ENCODE measurements around the gene ST6GALNAC2.

DNA sequence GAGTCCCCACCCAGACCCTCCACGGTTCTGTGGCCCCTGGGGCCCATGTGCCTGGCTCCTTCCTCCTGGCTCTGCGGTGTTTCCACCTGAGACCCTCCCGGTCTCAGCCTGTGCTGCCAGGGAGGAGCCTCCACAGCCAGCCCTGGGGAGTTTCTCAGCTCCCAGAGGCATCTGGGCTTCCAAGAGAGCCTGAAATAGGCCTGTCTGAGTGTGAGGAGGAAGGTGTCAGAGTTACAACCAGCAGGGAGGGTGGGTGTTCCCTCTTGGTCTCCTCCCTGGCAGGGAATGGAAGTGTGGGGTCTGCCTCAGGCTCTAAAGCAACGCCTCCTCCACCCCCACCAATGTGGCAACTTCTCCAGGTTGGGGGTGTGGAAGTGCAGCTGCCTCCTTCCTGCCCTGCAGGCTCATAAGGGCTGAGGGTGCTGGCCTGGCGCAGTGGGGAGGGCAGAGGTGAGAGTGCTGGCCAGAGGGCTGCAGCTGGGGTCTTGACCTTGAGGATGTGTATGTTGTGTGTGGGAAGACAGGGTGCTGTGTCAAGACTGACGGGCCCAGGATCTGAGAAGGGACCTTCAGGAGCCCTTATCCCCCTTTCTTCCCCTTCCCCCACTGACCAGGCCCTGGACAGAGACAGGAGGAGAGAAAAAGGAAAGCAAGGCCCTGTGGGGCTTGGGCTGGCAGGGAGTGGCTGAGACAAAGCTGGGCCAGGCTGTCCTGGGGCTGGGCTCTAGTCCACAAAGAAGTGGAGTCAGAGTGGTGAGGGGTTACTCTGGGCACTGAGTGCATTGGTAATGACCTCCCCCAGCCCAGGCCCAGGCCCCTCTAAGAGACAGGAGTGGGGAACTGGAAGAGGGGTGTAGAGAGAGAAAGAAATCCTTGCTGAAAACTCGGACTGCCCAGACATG is 50.6 kb downstream of the ST6GALNAC2 start:
- TF ChIP-seq, protein P1, sequence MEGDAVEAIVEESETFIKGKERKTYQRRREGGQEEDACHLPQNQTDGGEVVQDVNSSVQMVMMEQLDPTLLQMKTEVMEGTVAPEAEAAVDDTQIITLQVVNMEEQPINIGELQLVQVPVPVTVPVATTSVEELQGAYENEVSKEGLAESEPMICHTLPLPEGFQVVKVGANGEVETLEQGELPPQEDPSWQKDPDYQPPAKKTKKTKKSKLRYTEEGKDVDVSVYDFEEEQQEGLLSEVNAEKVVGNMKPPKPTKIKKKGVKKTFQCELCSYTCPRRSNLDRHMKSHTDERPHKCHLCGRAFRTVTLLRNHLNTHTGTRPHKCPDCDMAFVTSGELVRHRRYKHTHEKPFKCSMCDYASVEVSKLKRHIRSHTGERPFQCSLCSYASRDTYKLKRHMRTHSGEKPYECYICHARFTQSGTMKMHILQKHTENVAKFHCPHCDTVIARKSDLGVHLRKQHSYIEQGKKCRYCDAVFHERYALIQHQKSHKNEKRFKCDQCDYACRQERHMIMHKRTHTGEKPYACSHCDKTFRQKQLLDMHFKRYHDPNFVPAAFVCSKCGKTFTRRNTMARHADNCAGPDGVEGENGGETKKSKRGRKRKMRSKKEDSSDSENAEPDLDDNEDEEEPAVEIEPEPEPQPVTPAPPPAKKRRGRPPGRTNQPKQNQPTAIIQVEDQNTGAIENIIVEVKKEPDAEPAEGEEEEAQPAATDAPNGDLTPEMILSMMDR (IDR thresholded peaks at IDR 0.05): no peak
- TF ChIP-seq POLR2A (IDR thresholded peaks at IDR 0.05): no peak
